ENCODE results near the gene RBBP8NL.

The RBBP8NL gene

DNA sequence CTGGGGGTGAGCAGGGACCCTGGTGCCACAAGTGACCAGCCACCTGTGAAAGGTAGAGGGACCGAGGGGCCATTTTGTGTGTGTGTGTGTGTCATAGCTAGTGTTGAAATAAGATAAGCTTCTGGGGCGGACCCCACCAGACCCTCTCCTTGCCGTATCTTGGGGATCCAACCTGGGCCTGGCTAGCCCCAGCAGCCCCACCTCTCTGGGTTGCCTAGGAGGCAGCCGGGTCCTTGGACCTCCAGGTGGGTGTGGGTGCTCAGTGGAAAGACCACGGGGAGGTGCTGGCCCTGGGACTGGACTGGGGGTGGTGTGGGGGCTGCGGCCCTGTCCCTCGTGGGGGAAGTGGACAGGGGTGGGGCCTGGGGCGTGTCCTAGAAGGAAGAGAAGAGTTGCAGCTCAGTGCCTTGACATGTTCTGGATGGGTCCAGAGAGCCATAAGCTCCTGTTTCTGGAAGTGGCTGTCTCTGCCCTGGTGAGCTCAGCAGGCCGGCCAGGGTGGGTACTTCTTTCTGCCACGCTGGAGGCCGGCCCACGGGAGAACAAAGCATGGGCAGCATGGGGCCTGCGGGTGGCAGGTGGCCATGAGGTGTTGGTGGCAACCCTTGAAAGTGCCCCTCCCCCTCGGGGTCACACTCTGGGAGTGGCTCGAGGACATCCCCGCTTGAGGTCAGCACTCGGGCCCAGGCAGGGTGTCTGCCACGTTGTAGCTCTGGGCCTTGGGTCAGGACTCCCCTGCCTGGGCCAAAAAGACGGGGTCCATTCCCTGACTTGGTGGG lies 8.4 kb downstream of the RBBP8NL start:
- no peak for DNase-seq

DNA sequence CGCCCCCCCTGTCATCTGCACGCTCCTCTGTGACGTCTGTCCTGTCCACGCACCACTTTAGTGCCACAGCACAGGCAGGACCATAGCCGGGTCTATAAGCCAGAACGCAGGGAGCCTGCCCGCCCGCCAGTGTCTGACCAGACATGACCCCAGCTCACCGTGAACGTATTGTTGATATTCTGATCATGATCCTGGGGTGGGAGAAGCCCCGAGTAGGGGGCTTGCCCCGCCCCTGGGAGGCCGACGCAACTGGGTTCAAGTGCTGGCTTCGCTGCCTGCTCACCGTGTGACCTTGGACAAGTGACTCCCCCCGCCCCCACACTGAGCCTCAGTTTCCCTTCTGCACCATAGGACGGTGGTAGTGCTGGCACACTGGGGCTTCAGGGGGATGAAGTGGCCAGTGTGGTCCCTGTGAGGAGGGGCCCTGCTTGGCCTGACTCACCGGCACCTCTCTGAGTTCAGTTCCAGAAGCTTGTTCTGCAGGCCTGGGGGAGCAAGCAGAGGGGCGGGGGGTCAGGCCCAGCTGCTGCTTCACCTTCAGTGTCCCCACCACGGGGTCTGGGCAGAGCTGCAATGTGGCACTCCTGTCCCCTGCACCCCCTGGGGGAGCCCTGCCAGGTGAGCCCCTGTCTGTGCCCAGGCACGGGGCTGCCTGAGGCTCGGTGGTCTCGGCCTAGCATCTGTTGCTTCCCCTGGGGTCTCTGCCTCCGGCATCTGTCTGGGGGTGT lies 9.2 kb downstream of the RBBP8NL start:
- DNase-seq = no peak

DNA sequence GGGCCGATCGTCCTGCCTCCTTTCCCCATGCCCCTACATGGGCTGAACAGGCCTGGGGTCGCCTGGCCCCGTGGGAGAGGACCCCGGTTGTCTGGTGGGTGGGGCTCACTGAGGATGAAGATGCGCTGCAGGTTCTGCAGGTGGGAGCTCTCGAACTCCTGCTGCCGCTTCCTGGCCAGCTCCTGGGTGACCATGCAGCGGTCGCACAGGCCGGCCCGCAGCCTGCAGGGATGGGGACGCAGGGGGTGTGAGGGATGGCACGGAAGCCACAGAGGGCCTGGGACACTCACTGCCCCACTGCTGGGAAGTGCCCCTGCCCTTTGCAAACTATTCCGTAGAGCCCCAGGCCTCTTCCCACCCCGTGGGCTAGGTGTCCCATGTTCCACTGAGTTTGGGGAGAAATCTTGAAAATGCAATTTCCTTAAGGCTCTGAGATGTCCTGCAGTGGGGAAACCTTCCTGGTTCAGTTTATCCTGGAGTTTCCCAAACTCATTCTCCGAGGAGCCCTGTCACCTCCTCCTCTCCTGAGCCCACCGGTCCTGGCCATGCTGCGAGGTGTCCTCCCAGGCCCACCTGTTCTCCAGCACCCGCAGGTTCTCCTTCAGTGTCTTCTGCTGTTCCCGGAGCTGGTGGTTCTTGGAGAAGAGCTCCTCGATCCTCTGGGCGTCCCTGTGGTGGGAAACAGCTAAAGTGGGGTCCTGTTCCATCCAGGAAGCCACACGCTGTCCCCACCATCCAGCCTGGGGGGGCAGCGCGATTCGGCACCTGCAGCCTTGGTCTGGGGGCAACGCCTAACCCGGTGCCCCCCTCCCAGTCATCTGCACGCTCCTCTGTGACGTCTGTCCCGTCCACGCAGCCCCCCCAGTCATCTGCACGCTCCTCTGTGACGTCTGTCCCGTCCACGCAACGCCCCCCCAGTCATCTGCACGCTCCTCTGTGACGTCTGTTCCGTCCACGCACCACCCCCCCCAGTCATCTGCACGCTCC lies 10.4 kb downstream of the RBBP8NL start:
- DNase-seq = no peak

DNA sequence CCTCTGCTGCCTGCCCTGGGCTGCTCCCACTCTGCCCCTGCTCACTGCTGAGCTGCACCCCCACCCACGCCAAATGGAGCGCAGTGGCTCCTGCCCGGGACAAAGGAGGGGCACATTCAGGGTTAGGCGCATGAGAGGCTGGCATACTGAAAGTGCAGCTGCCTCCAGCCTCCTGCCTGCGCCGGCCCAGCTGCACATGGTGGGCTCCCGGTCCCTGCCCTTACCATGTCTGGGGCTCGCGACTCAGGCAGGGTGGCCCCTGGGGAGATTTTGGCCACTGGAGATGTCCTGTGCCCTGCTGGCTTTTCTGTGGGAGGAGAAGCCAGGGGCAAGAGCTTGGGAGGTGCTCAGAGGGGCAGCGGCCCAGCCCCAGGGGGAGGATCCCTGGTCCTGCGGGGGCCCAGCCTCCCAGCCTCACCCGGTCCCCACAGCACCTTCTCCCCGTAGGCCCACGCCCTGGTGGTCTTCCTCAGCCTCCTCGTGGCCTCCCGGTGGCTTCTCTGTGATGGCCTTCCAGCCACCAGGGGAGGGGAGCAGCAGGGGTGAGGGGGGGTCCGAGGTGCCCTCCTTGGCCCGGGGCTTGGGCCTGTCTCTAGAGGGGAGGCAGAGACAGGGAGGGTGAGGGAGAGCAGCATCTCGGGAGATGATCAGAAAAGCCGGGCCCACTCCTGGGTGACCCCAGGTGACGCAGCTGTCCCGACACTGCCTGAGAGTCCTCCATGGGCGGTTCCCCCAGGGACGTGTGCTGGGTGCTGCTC lies 11.8 kb downstream of the RBBP8NL start:
- DNase-seq = no peak

DNA sequence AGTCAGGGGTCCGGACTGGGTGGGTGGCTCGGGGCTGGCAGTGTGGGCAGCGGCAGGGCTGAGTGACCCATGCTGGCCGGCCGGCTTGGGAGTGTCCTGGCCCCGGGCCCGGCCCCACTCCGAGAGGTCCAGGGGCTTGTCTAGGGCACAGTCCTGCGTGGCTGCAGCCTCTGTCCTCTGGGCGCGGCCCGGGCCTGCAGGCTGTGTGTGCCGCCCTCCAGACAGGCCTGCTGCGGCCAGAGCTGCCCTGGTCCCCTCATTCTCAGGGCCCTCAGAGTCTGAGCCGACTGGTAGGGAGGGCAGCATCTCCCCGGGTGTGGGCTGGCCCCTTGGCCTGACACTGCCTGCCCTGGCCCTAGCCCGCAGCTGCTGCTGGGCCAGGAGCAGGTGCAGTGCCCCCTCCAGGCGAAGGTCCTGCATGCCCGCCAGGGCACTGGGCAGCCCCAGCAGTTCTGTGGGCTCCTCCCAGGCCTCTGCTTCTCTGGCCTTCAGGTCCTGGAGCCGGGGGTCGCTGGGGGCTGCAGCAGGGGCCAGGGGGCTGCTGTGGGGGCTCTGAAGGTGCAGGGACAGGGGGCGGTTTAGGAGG lies 13.3 kb downstream of the RBBP8NL start:
- DNase-seq = peak in 1 of 2 experiments; percentile 77

DNA sequence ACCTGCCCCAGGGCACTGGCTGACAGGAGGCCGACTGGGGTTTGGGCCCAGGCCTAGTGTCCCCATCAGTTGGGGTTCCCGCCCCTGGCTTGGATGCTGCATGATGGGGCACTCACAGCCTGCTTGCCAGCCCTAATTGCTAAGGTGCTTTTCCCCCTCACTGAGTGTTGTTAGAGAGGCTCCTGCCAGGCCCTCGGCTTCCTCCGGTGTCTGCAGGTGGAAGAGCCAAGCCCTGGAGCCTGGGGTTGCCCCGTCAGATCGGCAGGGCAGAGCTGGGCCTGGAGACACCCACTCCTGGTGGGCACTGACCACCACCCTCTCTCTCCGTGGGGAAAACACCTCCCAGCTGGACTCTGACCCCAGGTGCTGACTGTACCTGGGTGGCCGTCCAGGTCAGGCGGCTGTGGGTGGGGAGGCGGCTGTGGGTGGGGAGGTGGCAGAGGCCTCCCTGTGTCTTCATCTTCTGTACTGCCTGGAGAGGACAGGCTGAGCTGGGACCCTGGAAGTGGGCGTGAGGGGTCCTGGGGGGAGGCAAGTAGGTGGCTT lies 14.2 kb downstream of the RBBP8NL start:
- no peak for DNase-seq

DNA sequence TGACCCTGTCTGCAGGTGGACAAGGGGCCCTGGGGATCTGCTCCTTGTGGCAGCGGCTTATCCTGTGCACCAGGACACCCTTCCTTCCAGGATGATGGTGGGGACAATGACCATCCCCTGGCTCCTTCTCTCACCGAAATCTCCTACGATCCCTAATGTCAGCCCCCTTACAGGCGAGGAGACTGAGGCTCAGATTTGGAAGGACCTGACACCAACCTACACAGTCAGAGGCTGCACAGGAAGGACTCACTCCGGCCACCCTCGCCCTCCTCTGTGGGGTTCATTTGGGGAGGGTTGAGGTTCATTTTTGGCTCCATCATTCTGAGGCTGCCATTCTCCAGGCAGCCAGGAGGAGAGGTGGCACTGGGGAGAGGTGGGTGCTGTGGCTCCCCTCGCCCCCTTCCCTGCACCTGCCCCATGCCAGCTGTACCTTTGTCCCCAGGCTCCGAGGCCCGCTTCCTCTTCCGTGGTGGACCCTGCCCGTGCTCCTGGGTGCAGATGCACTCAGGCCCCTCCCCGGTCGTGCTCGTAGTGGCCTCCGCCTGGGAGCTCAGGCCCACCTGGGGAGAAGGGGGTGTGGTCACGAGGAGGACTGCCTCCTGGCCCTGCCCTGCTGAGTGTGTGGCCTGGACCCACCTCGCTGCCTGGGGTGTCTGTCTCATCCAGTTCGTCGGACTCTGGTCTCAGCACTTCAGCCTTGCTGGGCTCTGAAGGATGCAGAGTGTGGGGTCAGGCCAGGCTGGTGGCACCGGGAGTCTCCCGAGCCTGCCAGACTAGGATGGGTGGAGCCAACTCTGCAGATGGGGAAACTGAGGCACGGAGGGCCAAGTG lies 14.9 kb downstream of the RBBP8NL start:
- no peak for DNase-seq

DNA sequence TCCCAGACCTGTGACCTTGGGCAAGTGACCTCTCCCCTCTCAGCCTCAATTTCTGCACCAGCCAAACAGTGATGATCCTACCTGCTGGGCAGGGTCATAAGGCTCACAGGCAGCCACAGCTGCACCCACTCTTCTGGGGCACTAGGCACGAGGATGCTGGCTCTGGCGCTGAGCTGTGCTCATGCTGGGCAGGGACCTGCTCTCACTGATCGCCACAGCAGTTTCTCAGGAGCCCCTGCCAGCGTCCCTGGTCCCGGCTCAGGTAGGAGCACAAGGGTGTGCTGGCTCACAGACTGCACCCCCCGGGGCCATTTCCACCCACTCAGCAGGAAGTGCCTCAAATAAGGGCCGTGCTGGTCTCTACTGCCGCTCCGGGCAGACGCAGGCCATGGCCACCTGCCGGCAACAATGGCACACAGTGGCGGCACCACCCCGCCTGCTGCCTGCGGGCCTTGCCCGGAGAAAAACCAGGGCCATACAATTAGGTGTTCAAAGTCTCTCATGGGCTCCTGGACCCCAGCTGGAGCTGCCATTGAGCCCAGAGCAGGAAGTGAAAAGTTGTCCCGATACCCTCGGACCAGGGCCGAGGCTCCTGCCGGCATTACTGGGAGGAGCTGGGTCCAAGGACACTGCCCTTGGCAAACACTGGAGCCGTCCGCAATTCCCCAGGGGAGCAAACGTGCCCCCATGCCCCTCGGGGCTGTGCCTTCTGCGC lies 15.7 kb downstream of the RBBP8NL start:
- DNase-seq = peak in 1 of 2 experiments; percentile 54

DNA sequence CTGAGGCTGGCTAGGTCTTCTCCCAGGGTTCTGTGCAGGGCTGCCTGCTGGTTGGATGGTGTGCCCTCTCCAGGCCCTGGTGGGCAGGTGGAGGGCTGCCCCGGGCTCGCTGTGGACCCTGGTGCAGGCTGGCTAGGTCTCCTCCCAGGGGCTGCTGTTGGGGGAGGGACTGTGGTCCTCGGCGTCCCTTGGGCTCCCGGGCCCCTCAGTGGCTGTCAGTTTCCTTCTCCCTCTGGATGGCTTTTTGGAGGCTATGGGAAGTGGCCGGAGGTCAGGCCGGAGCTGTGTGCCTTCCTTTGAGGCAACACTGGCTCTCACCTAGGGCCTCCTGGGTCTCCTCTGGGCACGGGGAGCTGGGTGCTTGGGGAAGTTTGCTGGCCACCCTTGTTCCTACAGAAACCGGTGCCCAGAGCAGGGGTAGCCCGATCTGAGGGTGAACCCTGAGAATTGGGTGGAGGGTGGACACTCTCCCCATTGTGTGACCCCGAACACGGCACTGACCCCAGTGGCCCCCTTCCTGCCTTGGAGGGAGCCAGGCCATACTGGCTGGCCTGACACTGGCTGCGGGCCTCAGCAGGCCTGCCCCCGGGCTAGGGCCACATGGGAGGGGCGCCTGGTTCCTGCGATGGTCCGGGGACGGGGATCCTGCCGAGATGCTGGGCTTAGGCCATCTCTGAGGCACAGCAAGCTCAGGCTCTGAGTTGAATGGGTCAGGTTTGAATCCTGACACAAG lies 16.4 kb downstream of the RBBP8NL start:
- no peak for DNase-seq

DNA sequence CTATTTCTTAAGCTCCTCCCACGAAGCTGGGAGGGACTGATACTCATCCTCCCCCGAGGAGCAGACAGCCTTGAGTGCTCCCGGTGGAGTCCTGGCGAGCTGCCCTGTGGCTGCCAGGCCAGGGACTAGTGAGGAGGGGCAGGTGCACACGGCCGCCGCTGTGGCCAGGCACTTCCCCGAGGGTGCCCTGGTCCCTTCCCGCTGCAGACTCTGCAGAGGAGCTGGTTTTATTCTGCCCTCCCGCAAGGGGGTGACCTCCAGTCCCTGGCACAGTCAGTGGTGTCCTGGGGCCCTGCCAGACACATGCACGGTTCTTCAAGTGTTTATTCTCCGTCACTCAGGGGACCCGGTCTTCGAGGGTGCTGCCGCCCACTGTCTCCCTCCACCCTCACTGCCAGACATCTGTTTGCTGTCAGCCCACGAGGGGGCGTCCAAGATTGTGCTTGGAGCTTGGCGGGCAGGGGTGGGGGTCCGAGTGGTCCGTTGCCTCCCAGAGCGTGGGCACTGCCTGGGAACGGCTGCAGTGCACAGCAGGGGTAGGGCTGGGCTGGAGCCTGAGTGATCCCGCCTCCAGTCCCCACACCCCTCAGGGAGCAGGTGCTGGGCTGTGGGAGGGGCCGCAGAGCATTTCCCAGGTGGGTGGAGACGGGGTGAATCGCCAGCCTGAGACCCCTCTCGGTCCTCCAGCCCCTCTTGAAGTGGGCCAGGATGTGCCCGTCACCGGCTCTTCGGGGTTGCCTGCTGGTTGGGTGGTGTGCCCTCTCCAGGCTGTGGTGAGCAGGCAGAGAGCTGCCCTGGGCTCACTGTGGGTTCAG lies 17.2 kb downstream of the RBBP8NL start:
- peak; percentile 91 to 96 for DNase-seq

DNA sequence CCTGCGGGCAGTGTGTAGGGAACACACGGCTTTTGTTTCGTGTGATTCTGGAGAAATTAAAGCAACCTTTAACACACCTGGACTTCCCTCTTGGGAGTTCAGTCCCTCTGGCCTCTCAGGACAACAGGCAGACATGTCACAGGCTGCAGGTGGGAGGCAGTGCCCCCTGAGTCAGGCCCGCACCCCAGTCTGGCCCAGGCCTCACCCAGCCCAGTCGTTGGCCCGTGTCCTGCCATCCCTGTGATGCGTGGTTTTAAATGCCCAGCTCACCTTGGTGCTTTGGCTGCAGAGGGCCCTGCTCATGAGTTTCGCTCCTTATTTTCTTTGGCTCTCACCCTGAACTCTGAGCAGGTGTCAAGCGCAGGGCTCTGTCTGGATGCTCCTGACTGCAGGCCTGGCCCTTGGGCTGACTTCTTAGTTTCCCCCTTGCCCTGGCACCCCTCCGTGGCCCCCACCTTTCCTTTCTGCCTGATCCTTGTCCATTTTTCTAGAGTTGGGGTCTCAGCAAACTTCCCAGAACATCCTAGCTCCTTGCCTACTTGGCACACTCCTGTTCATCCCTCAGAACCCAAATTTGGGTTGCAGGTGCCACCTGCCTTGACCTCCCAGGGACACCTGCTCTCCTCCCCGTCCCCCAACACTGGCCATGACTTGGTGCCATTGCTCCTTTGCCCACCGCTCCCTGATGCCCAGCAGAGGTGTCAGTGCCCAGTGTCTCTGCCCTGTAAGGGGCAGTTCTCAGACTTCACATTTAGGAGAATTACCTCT lies 18.1 kb downstream of the RBBP8NL start:
- peak in 1 of 2 experiments; percentile 56 for DNase-seq

DNA sequence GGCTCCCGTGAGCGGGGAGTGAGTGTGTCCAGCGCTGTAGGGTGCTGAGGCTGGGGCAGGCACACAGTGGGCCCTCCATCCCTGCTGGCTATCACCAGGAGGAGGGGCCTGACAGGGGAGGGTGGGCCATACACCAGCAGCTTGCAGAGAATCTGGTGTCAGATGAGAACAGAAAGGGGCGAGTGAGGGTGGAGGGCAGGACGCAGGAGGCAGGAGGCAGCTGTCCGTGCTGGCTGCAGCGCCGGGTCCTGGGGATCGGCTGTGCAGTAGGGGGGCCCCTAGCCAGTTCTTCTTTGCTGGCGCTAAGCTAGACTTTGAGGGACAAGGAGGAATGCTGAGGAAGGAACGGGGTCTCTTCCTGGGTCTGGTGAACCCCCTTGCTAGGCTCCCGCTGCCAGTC lies 18.7 kb downstream of the RBBP8NL start:
- no peak for DNase-seq

DNA sequence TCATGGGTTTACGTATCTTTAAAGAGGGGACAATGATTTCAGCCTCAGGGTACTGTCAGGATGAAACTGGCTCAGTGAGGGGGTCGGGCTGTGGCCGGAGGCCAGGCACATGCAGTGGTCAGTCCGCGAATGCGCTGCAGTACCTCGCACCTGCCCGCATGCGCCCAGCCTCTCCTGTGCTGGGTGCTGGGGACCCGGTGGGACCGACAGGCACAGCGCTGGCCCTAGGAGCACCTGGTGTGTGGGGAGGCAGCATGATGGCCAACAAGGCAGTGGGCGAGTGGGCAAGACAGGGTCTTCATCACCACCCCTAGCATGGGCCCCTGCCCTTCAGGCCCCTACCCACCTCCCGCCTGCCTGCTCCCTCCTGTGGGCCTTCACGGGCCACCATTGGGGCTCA lies 19.3 kb downstream of the RBBP8NL start:
- peak in 1 of 2 experiments; percentile 52 for DNase-seq

DNA sequence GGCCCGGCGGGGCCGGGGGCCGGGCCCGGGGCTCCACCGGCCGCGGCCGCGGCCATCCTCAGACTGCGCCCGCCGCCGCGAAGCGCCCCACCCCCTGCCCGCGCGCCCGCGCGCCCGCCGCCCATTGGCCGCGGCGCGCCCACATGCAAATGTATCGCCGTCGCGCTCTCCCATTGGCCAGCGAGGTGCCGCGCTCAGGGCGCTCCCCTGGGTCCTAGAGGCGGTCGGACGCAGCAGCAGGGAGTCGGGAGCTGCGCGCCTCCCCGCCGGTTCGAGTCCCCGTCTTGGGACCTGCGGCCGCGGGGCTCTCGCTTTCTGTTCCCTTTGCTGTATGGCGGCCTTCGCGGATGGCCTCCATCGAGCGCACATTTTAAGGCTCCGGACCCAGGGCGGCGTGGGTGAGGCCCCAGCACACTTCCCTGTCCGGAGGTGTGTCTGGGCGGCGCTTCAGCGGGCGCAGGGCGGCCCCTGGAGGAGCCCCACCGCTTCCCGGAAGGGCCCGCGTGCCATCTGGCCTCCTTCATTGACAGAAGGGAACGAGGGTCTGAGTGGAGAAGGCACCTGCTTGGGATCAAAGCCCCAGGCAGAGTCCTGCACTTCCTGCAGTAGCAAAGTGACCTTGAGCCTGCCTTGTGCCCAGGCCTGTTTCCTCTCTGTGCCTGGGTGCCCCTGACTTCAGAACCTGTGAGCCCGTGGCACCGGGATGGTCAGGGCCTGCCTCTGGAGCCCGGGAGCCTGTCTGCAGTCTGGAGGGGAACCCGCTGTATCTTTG lies 19.9 kb downstream of the RBBP8NL start, which contains the start of gene CABLES2:
CABLES2 (minus strand) TSS at position 65 of the 772 bp plus-strand sequence; CDS start at position 56, 9 bp downstream.
- peak; percentile 98 to 99 for DNase-seq

DNA sequence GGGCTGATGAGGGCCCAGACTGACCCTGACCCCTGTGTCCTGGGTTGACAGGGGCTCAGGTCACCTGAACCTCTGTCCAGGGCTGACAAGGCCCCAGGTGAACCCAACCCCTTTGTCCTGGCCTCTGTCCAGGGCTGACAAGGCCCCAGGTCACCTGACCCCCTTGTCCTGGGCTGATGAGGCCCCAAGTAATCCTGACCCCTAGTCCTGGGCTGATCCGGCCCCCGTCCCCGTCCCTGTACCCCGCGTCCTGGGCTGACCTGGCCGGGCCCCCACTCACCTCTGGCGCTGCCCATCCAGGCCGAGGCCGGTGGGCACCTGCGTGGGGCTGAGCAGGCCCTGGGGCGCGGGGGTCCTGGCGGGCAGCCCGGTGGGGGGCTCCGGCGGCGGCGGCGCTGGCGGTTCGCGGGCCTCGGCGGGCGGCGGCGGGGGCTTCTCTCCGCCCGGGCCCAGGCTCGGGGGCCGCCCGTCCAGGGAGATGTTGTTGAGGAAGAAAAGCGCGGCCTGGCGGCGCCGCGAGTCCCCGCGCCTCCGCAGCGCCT lies 20.6 kb downstream of the RBBP8NL start:
- no peak for DNase-seq

DNA sequence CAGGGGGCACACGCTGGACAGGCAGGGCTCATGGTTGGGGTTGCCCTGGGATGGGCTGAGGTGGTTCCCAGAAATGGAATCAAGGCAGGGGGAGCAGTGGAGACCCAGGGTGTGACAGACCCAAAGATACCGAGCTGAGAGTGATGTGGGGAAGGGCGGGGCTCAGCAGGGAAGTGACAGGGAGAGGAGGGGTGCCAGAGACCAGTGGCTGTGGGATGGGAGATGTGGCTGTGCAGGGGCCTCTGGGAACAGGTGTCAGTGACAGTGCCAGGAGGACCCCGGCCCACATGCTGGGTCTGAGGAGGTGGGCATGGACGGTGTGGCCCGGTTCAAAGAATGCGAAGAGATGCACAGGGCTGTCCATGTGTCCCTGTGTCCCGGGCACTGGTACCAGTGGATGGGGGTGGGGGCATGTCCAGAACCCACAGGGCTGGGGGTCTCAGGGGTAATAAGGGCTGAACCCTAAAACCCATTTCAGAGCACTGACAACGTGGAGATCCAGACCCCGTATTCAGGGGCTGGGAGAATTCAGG lies 21.3 kb downstream of the RBBP8NL start:
- DNase-seq = no peak

Measured in SHP77 (cell line).